ENCODE results near the gene MRPS15. TPM values are rescaled to one million over a fixed set of nuclear protein-coding genes. Genes with fewer than 3 reads are reported as not detected.

Gene MRPS15
- total RNA-seq, 4 donors from 2014 or later: 19.5 to 59.5 (median 42.4) TPM

GRCh38 chr1:36406440-36406839, 57.7 kb downstream of the MRPS15 start:
- no peaks in the 10 kb centered on the region for H3K9me3 ChIP-seq
- in situ Hi-C loops (cut with MboI; ENCODE audit: low pct_ligation_motif_present in 1 of 4, low pct_unique_long_range_greater_than_20kb in 1 of 4, low sequenced_read_pairs in 3 of 4) (loop anchor here in 2 of 4 donors (25.0 kb wide), 2 partner anchors 219 to 294 kb away; no protein-coding TSS in a partner anchor), intact Hi-C loops (cut with DNase I; ENCODE audit: low total_unique reads) (no loop called here)
- H3K4me3 ChIP-seq: no peak overlapping the region
- no peak for TF ChIP-seq EP300 (IDR thresholded peaks at IDR 0.05; ENCODE audit: low read depth)
- TF ChIP-seq POLR2A (IDR thresholded peaks at IDR 0.05): no peak
- TF ChIP-seq POLR2AphosphoS5 (IDR thresholded peaks at IDR 0.05): no peak
- TF ChIP-seq, protein P1, sequence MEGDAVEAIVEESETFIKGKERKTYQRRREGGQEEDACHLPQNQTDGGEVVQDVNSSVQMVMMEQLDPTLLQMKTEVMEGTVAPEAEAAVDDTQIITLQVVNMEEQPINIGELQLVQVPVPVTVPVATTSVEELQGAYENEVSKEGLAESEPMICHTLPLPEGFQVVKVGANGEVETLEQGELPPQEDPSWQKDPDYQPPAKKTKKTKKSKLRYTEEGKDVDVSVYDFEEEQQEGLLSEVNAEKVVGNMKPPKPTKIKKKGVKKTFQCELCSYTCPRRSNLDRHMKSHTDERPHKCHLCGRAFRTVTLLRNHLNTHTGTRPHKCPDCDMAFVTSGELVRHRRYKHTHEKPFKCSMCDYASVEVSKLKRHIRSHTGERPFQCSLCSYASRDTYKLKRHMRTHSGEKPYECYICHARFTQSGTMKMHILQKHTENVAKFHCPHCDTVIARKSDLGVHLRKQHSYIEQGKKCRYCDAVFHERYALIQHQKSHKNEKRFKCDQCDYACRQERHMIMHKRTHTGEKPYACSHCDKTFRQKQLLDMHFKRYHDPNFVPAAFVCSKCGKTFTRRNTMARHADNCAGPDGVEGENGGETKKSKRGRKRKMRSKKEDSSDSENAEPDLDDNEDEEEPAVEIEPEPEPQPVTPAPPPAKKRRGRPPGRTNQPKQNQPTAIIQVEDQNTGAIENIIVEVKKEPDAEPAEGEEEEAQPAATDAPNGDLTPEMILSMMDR (IDR thresholded peaks at IDR 0.05): no peak
- 91 to 100% methylated on average over 1 of the region's 1 CpG for WGBS, 2 donors (ENCODE audit: low coverage in 1 of 2)
- no peak for DNase-seq
- no peak overlapping the region for H3K27ac ChIP-seq
- H3K27me3 ChIP-seq: no peaks in the 10 kb centered on the region
- no peaks in the 10 kb centered on the region for H3K4me1 ChIP-seq
- no peaks in the 10 kb centered on the region for H3K36me3 ChIP-seq

Small RNAs within 50 kb of the gene (small RNA-seq; reads per million reads assigned to genes)
- gene SNORA63C: 0.18 to 1.5 (median 0.49) reads per million in 4 donors

Other genes with a start within 250 kb of the MRPS15 start
- gene THRAP3, start 239.9 kb downstream of the MRPS15 start, total RNA-seq: 10 to 100 TPM; 25.8 to 73.7 (median 59.9) TPM
- gene SH3D21, start 158.0 kb downstream of the MRPS15 start, total RNA-seq: 100 to 1,000 TPM in 1 of 4 donors, 10 to 100 TPM in 3; 12.7 to 143 (median 15.9) TPM
- gene EVA1B, start 140.7 kb downstream of the MRPS15 start, total RNA-seq: 10 to 100 TPM in 3 of 4 donors, 1 to 10 TPM in 1; 4.4 to 24.8 (median 10.4) TPM
- 100 to 1,000 TPM in 1 of 4 donors, 10 to 100 TPM in 3; 34.0 to 154 (median 44.3) TPM for gene STK40, start 78.5 kb downstream of the MRPS15 start, total RNA-seq
- gene LSM10, start 66.5 kb downstream of the MRPS15 start, total RNA-seq: 10 to 100 TPM in 3 of 4 donors, not detected in 1; 25.4 to 59.8 (median 32.9) TPM
- 1 to 10 TPM in 3 of 4 donors, not detected in 1; 1.2 to 4.8 (median 3.7) TPM for gene OSCP1, start 13.9 kb downstream of the MRPS15 start, total RNA-seq
- 10 to 100 TPM in 1 of 4 donors, 1 to 10 TPM in 3; 3.8 to 17.1 (median 5.2) TPM for gene CSF3R, start 18.5 kb upstream of the MRPS15 start, total RNA-seq